NCI-H2081 treated with DMSO at 0.1 percent for 48 hours (cell line): ENCODE measurements around the gene TFF1.

Source experiments
- DNase-seq: peaks from one replicate; lab custom pipeline; 2025; lab: John Stamatoyannopoulos, UW

TFF1 gene

DNA sequence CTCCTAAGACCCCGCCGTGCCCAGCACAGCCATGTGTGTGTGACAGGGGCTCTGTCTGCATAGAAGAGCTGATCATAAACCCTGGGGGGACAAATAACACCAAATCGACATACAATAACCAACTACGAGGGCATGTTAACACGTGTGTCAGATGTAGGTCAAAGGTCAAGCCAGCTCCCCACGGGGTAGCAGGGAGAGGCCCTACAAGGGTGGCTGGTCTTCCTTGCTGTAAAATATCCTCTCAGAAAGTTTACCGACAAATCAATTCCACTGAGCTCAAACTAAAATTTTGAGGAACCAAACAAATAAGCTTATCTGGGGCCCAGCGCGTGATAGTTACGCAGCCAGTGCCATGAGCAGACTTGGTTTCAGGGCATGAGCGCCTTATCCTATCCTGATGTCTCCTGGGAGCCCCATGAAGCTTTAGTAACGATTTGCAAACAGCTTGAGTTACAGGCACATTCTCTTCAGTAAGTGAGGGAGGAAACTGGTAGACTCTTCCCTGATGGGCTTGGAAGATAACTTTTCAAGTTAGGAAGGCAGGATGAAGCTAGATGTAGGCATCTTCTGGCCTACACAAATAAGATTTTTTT is 32.2 kb upstream of the TFF1 start:
- DNase-seq: no peak

DNA sequence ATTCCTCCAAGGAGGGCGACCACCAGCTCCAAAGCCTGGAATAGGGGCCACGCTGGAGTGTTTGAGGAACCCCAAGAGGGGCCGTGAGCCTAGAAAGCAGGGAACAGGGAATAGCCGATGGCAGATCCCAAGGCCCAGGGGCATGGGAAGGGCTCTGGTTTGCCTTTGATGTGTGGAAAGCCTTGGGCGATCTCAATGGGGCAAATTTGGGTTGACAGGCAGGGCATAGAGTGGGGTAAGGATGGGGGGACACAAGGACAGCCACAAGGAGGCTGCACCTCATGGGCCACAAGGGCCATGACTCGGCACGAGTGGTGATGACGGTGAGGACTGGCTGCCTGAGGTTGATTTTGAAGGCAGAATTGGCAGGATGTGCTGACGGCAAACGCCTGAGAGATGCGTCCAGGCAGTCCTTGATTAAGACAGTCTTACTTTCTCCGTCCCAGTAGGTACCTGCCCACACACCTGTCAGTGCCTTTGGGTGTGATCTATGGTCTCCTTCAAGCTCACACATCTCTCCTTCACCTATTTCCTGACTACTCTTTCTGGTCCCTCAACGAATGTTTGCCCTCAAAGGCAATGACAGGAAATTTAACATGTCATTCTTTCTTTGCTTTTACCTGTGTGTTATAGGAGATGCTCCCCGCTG is 31.5 kb upstream of the TFF1 start:
- DNase-seq: no peak

DNA sequence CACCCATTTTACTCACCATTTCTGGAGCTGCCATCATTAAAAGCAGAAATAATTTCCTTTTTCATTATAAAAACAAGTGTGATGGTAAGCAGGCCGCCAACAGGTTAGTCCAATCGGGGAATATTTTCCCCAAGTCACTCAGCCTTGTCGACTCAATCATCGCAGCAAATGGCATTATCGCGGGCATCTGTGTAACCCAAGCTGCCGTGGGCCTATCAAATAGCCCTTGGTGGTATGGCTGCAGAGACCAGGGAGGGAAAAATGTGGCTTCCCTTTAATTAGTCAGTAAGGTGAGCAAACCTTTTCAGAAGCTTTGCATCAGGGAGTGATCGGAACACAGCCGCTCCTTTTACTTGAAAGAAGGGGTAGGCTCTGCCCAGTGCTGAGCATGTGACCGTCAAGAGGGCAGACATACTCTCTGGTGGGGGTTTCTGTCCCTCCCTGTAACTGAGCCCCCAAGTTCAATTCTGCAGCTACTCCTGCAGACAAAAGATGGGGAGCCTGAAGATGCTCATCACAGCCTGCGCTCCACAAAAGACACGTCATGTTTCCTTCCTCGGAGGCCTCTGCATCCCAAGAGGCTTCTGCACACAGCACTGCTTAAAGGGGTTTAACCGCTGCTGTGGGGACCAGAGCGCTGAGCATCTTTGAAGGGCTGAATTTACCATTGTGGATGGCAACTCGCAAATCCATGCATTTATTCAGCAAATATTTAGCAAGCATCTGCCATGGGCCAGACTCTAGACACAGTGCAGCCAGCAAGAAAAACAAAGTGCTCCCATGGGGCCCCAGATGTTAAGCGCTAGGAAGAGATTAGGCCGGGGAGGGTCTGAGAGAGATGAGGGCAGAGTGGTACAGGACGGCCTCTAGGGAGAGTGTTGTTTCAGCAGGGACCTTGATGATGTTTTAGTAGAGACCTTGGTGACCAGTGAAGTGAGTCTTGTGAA is 30.7 kb upstream of the TFF1 start:
- no peak for DNase-seq

DNA sequence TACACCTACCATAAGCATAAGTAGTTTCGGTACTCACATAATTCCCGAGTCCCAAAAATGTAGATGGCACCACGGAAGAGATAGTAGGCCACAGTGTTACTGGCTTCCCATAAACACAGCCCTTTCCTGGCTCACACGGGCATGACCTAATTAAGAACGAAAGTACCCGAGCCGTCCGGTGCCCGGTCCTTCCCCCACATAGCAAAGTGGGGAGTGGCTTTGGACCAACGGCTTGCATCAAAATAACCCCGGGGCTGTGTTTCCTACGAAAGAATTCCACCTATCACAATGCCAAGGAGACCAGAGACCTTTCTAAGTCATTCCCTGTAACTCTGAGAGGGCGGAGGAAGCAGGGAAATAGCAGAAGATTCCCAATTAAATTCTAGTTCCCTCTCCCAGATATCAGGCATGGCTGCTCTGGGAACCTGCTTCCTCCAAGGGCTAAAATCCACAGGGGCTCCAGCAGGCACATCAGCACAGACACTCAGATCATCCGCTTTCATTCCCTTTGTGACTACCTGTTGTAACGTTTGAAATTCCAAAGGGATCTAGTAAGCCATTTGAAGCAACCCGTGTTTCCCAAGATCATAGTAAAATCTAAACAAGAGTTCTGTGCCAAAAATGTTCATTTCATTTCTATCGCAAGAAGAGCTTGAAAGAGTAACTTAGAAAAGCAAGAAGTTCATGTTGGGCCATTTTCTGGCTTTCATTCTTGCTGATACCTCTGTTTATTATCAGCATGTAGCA is 29.7 kb upstream of the TFF1 start, which contains the start of gene TMPRSS3:
TMPRSS3 (minus strand) TSS at position 148 of the 747 bp plus-strand sequence. CDS start 635 bp downstream, outside the sequence.
- no peak for DNase-seq

DNA sequence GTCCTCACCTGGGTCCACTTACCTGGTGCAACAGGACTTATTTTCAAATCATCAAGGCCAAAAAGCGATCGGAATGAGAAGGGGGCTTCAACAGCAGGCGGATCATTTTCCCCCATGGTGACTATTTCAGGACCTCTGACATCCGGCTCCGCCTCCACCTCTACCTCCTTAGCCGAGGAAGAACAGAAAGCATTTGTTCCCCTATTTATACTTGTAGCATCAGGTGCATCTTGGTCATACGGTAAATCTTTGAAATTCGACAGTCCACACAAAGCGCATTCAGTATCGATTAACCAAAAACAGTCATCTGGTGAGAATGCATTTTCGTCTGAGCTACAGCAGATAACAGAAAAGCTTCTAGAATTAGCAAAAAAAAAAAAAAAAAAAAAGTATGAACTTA is 29.0 kb upstream of the TFF1 start:
- no peak for DNase-seq

DNA sequence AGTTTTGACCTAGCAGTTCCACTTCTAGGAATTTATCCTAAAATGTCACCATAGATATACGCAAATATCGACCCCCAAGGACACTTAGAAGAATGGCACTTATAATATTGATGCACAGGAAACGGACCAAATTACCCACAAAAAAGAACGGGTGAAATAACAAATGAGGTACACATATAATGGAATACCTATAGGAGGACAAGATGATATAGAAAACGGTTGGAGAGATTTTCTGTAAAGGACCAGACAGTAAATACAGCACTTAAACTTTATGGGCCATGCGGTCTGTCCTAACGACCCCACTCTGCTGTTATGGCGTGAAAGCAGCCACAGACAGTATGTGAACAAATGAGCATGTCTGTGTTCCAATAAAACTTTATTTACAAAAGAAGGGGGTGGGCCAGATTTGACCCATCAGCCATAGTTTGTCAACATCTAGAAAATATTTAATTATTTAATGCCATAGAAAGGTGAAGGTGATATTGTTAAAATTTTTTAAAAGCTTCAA is 27.2 kb upstream of the TFF1 start:
- no peak for DNase-seq

DNA sequence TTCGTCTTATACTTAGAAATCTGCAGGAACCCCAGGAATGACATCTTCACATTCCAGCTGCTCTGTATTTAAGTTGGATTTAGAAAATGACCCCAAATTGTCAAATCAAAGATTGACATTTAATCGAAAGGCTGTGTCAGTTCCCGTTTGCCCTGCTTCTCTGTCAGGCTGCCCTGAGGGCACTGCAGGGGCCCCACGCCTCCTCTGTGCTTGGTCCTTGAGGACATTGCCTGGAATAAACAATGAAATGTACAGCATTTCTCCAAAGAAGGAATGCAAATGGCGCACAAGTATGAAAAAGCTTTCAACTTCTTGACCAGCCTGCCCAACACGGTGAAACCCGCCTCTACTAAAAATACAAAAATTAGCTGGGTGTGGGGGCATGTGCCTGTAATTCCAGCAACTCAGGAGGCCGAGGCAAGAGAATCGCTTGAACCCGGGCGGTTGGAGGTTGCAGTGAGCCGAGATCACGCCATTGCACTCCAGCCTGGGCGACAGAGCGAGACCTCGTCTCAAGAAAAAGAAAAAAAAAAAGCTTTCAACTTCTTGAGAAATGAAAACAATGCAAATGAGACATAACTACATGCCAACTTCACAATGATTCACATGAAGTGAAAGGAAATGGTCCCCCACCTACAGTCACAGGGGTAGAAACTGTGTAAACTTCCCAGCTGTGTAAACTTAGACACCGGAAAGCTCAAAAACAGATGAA is 26.6 kb upstream of the TFF1 start:
- no peak for DNase-seq

DNA sequence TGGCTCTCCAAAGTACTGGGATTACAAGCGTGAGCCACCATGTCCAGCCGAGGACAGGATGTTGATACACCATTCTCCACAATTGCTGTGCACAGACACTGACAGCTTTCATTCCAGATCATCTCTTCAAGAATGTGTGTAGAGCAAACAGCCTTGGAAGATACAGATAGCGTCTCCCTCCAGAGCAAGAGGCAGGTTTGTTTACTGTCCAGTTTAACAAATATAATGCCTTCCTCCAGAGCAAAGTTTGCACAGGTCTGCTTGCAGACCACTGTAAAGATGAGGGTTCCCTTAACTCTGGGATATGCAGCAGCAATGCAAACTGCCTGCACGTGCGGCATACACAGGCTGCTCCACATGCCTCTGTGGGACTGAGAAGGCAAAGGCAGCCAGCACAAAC is 25.0 kb upstream of the TFF1 start:
- DNase-seq: no peak

DNA sequence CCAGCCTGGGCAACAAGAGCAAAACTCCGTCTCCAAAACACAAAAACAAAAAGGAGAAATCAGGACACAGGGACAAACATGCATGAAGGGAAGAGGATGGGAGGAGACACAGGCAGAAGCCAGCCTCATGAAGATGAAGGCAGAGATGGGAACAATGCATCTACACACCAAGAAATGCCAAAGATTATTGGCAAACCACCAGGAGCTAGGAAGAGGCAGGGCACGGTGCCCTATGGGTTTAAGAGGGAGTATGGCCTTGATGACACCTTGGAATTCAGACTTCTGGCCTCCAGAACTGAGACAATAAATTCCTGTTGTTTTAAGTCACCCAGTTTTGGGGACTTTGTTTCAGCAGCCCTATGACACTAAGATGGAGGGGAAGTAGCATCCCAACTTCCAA is 24.4 kb upstream of the TFF1 start:
- DNase-seq: no peak

DNA sequence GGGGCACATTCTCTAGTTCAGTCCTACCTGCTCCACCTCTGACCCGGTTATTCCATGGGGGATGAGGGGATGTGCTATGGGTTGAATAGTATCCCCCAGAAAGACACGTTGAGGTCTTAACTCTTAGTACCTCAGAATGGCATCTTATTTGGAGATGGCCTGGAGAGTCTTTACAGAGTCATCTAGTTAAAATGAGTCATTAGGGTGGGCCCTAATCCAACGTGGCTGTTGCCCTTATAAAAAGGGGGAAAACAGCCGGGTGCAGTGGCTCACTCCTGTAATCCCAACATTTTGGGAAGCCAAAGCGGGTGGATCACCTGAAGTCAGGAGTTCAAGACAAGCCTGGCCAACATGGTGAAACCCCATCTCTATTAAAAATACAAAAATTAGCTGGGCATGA is 23.9 kb upstream of the TFF1 start:
- DNase-seq: no peak

DNA sequence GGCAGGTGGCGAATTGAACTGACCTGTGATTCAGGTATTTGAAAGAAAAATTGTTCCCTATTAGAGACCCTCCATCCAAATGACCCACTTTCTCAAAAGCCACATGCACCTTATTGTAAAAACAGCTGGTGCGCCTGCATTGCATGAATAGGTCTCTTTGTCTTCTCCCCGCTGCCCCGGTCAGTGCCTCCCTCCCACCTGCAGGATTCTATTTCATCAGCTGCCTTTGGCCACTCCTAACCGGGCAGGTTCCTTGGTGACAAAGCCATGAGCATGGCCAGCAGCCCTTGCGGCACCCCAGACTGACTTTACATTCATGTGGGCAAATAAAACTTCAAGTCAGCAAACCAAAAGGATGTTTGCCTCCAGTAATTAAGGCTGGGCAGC is 23.1 kb upstream of the TFF1 start:
- no peak for DNase-seq

DNA sequence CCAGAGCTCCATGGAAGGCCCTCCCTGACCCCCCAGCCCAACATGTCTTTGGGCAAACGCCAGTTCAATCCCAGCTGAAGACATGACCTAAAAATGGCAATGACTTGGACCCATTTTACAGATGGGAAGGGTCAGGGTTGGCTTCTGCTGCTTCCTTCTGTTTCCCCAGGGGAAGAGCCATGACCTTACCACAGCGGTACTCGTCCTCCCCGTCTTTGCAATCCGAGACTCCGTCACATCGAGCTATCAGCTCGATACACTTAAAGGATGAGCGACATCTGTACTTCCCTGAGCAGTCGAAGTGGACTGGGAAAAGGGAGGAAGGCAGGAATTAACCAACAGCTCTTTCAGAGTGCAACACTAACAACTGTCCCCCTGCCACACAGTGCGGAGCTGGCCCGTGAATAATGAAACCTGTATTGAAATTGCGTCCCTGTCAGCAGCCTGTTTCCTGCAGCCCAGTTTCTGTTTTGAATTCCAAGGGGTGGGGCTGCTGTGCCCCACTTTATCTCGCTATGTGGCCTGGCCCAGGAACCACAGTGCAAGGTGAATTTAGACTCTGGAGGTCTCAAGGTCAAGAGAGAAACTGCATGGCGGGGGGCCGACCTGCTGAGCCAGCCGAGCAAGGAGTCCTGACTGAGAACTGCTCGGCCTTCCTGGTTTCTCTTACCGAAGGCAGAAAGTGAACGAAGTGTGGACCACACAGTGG is 22.6 kb upstream of the TFF1 start:
- no peak for DNase-seq

DNA sequence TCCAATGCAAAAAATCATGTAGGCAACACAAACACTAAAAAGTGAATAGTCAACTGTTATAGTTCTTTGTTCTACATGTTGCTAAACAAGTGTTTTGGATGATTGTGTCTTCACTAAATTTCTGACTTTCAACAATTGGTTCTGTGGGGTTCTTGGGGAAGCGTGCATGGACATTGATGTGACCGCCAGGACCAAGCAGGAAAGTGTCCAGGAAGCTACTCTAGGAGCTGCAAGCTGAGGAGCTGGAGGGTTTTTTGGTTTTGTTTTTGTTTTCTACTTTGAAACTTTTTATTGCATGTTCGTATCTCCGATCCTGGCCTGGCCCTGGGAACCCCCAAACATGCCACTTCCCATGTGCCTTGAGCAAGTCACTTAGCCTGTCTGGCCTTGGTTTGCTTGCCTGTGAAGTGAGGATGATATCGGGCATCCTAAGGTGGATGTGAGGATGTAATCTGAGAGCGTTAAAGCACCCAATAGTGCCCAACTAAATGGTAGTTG is 21.6 kb upstream of the TFF1 start:
- no peak for DNase-seq

DNA sequence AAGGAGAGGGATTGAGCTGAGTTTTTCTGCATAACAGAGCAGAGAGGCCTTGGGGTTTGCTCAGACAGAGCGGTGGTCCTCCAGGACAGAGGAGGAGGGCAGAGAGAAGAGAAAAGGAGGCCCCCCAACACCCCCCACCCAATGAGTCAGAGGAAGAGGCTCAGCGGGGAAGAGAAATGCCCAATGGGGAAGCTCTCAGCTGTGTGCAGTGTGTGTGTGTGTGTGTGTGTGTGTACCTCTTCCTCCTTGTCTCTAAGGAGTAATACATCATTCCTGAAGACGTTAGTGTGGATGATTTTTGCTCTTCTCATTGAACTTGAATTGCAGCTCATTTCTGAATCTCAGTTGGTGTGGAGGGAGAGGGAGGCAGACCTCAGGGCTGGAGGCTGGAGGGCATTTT is 20.8 kb upstream of the TFF1 start:
- no peak for DNase-seq

DNA sequence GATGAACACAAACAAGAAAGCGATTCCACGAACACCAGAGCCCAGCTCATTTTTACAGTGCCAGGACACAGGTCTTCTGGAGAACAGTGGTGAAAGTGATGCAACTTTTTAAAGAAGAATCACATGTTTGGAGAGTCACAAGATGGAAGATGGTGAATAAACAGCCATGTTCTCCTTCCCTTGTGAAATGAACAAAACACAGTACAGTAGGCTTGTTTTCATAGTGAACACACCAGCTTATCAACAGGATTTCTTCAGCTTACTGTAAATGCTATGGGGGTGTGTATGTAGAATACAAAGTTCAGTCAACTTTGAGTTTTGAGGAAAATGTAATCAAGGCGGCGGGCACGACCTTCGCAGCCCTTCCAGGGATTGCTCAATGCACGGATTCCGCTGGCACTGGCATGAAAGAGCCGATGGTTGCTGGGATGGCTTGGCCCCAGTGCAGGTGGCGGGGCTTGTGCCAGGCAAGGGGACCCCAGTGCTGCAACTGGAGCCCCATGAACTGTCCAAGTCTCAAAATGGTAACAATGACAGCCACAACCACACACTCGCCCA is 19.8 kb upstream of the TFF1 start:
- DNase-seq: no peak

DNA sequence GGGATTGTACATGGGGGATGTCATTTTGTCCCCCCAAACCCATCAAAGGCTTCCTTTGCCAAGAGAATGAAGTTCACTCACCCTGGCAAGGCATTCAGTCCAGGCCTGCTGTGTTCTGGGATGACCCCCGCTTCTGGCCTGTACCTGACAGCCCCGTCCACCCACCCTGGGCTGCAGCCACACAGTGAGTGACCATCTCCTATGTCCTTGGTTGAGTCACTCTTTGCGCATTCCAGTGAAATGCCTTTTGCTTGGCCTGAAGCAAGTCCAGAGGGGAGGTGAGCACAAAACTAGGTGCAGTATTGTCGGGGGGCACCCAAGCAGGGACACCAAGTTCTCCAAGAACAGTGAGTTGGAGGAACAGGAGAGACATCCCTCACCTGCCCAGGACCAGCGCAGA is 19.3 kb upstream of the TFF1 start:
- no peak for DNase-seq

DNA sequence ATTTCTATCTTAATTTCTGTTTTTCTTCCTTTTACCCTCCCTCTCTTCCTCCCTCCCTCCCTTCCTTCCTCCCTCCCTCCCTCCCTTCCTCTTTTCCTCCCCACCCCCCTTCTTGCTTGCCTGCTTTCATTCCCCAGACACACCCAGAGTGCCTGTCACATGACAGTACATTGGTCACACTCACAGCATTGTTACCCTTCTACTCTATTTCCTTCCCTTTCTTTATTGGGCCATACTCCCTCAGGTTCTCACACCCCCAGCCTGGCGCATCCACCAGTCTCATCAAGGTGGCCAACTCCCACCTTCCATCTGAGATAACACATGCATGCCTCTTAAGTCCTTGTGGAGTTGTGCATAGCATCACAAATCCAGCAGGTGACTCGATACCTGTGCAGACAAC is 18.7 kb upstream of the TFF1 start:
- DNase-seq: no peak

DNA sequence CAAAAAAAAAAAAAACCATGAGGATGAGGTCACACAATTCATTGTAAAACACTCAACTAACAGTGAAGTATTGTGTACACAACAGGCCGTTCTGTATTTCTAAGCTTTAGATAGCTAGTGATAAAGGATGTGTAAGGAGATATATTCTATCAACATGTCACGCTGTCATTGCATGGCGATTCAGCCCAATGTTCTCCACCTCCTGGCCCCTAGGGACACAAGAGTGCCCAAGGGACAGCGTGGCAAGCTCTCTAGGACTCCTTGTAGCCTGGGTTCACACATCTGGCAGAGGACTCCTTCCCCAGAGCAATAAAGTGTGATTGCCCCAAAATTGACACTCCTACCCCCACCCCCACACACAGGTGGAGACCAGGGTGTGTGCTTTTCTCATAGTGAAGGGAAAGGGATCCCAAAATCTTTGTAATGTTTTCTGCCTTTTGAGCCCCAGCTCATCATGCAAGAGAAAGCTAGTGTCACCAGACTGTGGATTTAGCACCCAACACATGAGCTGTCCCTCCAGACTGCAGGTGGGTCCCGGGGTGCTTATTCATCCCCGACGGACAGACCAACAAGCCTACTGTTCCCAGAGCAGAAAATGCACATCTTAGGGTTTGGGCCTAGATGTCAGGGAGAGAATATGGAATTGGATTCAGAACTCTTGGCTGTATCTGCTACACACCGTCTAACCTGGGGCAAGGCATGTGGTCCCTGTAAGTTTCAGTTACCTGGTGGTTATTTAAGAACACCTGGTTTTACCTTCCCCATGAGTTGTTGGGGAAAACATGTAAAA is 18.0 kb upstream of the TFF1 start:
- DNase-seq: no peak

DNA sequence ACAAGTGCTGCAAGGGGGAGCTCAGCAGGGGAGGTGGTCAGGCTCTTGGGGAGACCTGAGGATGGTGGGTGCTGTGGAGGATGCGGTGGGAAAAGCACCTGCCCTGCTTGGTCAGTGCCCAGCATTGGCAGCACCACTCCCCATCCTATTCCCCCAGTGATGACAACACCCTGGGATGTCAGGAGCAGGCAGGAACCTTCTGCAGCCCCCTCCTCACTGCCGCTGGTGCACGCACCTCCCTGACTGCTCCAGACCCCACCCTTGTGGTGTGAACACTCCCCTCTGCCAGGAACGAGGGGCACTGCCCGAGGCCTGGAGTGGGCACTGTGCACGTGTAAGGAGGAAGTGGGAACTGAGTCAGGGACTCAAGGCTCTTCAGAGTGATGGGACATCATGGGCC is 17.0 kb upstream of the TFF1 start:
- DNase-seq: no peak

DNA sequence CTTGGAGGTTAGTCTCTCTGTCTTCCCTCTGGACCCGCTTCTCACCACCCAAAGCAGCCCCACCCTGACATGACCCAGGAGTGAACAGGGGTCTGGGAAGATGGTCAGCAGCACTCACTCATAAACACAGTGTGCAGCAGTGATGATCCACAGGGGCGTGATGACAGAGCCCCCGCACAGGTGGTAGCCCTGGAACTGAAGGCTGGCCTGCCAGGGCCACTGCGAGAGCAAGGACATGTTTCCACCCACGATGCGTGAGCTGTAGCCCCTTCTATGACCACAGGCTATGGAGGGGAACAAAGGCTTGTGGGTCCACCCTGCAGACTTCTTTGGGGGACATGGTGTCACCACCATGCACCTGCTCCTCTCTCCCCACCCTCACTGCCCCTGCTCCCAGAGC is 16.6 kb upstream of the TFF1 start:
- no peak for DNase-seq
